Epithelial cell of esophagus (primary cell): ENCODE results near the gene PAQR8.

Experiments
- DNase-seq: peaks from one replicate; pipeline ENCODE4 v3.0.0; 2010; ENCODE audit warnings: low read depth
- H3K4me3 ChIP-seq: 2 replicates; pipeline ENCODE4 v1.5.1; 2011; ENCODE audit warnings: mild to moderate bottlenecking, low read length, control low read depth
- CTCF ChIP-seq: IDR thresholded peaks from 2 replicates; pipeline ENCODE4 v1.5.1; 2011; ENCODE audit warnings: low read depth, mild to moderate bottlenecking, low read length, control low read depth, inconsistent platforms; ENCODE audit not compliant: insufficient read depth; ENCODE audit errors: missing control alignments

PAQR8 gene

DNA sequence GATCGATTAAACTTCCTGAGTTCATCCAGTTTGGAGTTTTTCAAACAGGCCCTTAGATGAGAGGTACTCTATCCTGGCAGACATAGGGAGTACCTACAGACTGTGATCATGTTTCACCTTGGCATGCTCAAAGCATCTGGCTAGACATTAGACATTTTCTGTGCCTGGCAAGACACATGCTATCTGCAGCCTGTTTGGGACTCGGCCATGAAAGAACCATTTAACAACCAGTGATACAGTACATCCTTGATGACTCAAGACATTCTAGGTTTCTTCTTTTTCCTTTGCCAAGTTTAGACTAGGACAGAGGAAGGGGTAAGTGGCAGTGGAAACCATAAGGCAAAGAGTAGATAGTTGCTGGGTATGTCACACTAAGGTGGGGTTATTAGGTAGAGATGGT, 15.4 kb upstream of the PAQR8 start:
- H3K4me3 ChIP-seq: no peak overlapping the region
- TF ChIP-seq CTCF: no peak
- DNase-seq: no peak

DNA sequence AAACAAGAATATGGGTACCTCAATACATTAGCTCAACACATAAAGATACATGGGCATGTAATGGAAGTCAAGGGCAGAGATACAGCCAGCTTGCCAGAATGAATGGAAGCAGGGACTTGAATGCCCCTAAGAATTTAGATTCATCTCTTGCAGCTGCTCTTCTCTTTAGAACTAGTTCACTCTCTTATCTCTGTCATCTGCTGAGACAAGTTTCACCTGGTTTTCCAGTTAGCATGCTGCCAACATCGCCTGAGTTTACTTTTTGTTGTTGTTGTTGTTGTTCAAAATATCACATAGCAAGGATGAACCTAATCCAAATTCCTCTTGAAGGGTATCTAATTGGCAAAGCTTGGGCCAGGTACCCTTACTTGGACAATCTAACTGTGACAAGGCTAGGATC, 14.1 kb upstream of the PAQR8 start:
- DNase-seq: no peak
- H3K4me3 ChIP-seq: no peak overlapping the region
- no peak for TF ChIP-seq CTCF

GRCh38 chr6:52351879-52352238, 10.1 kb upstream of the PAQR8 start:
- no peak for DNase-seq
- no peak for TF ChIP-seq CTCF
- no peak overlapping the region for H3K4me3 ChIP-seq

DNA sequence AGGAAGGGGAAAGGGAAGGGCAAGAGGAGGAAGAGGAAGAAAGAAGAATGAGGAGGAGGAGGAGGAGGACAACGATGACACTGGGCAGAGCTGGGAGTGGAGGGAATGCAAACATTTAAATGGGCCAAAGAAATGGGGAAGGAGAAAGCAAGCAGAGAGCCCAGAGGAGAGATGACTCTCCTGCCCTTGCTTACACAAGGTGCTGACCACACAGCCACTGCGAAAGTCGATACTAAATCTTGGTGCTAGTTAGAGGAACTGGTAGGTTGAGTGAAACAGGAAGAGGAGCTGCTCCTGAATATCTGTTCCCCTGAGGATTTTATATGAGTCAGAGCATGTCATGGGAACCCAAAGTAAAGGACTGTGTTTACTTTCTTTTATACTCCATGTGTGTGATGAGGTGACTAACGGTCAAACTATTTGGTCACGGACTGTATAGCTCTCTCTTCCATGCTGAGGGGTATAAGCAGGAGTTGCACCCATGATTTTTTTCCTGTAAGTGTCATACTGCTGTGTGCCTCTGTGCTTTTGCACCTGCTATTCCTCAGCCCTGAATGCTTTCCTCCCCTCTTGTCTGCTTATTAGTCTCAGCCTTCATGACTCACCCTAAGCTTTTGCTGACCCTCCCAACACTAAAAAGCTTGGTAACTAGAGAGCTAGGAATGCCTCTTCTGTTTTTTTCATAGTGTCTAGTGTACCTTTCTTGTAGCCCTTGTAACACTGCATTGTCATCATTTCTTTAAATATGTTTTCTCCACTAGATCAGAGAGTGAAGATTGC, 9.5 kb upstream of the PAQR8 start:
- DNase-seq: peak; percentile 97
- no peak overlapping the region for H3K4me3 ChIP-seq
- TF ChIP-seq CTCF: no peak

DNA sequence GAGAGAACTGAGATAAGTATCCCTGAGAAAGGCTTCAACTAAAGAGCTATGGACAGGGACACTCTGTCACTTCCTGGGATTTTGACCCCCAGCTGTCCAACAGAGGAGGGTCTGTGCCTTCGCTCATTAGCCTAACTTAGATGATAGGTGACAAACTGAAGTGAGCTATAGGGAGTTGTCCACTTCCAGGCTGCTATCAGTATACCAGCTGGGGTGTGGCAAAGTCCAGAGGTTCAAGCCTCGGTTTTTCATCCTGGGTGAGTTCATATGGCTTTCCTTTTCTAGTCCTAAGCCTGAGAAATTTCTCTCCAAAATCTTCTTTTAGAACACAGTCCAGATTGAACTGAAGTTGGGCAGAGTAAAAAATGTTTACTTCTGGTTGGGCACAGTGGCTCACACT, 5.9 kb upstream of the PAQR8 start:
- no peak for DNase-seq
- no peak for TF ChIP-seq CTCF
- no peak overlapping the region for H3K4me3 ChIP-seq

GRCh38 chr6:52359403-52359802, 2.5 kb upstream of the PAQR8 start:
- H3K4me3 ChIP-seq: no peak overlapping the region
- DNase-seq: no peak
- TF ChIP-seq CTCF: no peak

- DNase-seq: no peak
- TF ChIP-seq CTCF: no peak
- H3K4me3 ChIP-seq: no peak overlapping the region
Measured at GRCh38 chr6:52360028-52360427, 1.9 kb upstream of the PAQR8 start.
